ENCODE measurements around the gene GRIK2. TPM values are rescaled to one million over a fixed set of nuclear protein-coding genes. Genes with fewer than 3 reads are reported as not detected.
"Not testable (repeated sequence)": the region's sequence is repeated elsewhere in the genome, so short reads cannot be mapped to it uniquely, and the experiment has no call there.

Gene GRIK2
- total RNA-seq, 2 donors from 2014 or later: 7.7 to 12.1 TPM

DNA sequence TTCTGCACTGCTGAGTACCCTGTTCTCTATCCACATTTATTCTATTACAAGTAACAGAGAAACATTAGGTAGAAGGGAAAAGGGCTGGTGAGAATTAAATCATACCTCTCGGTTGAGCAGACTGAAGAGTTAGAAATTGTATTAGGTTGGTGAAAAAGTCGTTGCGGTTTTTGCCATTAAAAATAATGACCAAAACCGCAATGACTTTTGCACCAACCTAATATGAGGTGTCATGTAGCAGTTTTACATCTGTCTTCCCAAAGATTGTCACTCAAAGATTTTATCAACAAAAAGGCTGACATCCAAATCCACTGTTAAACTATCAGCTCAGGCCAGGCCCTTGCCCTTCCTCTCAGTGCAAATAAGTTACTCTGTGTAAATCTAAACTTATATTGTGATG lies 28.3 kb upstream of the GRIK2 start:
- Histone ChIP-seq H3K4me3 (no peak overlapping the region), H3K36me3 (no peaks in the 10 kb centered on the region), H3K27ac (no peak overlapping the region), H3K9me3 (no peaks in the 10 kb centered on the region), H3K4me1 (no peaks in the 10 kb centered on the region), H3K27me3 (no peaks in the 10 kb centered on the region)
- TF ChIP-seq, protein P1, sequence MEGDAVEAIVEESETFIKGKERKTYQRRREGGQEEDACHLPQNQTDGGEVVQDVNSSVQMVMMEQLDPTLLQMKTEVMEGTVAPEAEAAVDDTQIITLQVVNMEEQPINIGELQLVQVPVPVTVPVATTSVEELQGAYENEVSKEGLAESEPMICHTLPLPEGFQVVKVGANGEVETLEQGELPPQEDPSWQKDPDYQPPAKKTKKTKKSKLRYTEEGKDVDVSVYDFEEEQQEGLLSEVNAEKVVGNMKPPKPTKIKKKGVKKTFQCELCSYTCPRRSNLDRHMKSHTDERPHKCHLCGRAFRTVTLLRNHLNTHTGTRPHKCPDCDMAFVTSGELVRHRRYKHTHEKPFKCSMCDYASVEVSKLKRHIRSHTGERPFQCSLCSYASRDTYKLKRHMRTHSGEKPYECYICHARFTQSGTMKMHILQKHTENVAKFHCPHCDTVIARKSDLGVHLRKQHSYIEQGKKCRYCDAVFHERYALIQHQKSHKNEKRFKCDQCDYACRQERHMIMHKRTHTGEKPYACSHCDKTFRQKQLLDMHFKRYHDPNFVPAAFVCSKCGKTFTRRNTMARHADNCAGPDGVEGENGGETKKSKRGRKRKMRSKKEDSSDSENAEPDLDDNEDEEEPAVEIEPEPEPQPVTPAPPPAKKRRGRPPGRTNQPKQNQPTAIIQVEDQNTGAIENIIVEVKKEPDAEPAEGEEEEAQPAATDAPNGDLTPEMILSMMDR (IDR thresholded peaks at IDR 0.05): no peak
- DNase-seq (ENCODE audit: low spot score): no peak

DNA sequence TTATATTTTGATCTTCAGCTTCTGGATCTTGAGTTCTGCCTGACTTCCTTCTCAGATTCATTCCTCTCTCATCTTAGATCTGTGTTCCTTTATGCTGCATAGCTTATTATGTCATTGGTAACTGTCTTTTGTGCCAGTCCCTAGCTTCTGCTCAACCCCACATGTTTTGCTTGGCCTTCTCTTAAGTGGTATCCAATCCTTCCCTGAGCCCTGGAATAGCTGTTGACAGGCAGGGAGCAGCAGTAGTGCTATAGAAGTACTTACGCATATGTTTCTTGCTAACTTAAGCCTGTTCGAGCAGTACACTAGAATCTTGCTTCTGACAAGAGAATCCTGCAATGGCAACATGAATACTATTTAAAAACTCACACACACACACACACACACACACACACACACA lies 13.6 kb upstream of the GRIK2 start:
- no peak for DNase-seq (ENCODE audit: low spot score)
- Histone ChIP-seq H3K36me3 (no peaks in the 10 kb centered on the region), H3K27ac (no peak overlapping the region), H3K9me3 (no peaks in the 10 kb centered on the region), H3K4me1 (no peaks in the 10 kb centered on the region), H3K4me3 (no peak overlapping the region), H3K27me3 (no peaks in the 10 kb centered on the region)
- TF ChIP-seq, protein P1 (IDR thresholded peaks at IDR 0.05): no peak

- H3K36me3 ChIP-seq: no peaks in the 10 kb centered on the region
- H3K9me3 ChIP-seq: no peaks in the 10 kb centered on the region
- H3K27ac ChIP-seq: no peak overlapping the region
- DNase-seq (ENCODE audit: low spot score): no peak
- no peak overlapping the region for H3K4me3 ChIP-seq
- TF ChIP-seq, protein P1 (IDR thresholded peaks at IDR 0.05): no peak
- H3K4me1 ChIP-seq: no peaks in the 10 kb centered on the region
- H3K27me3 ChIP-seq: no peaks in the 10 kb centered on the region
Observed at GRCh38 chr6:101380897-101381630, 12.4 kb upstream of the GRIK2 start.

DNA sequence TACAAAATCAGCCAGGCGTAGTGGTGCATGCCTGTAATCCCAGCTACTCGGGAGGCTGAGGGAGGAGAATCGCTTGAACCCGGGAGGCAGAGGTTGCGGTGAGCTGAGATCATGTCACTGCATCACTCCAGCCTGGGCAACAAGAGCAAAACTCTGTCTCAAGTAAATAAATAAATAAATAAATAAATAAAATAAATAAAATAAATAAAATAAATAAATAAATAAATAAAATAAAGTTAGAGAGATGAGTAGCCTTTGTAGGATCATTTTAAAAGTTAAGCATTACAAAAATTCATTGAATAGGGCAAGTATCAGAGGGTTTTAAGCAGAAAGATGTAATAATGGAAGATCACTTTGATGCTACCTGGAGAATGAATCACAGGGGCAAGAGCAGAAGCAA lies 9.8 kb upstream of the GRIK2 start:
- not testable (repeated sequence) for H3K27me3 ChIP-seq; H3K4me3 ChIP-seq; H3K36me3 ChIP-seq; DNase-seq (ENCODE audit: low spot score); H3K9me3 ChIP-seq; H3K4me1 ChIP-seq; H3K27ac ChIP-seq

GRCh38 chr6:101386982-101387381 lies 6.5 kb upstream of the GRIK2 start:
- DNase-seq (ENCODE audit: low spot score): no peak
- H3K4me3 ChIP-seq: no peak overlapping the region
- H3K4me1 ChIP-seq: no peaks in the 10 kb centered on the region
- no peaks in the 10 kb centered on the region for H3K36me3 ChIP-seq
- H3K9me3 ChIP-seq: no peaks in the 10 kb centered on the region
- no peaks in the 10 kb centered on the region for H3K27me3 ChIP-seq
- no peak overlapping the region for H3K27ac ChIP-seq
- TF ChIP-seq, protein P1 (IDR thresholded peaks at IDR 0.05): peak in 1 of 2 donors; percentile 34

DNA sequence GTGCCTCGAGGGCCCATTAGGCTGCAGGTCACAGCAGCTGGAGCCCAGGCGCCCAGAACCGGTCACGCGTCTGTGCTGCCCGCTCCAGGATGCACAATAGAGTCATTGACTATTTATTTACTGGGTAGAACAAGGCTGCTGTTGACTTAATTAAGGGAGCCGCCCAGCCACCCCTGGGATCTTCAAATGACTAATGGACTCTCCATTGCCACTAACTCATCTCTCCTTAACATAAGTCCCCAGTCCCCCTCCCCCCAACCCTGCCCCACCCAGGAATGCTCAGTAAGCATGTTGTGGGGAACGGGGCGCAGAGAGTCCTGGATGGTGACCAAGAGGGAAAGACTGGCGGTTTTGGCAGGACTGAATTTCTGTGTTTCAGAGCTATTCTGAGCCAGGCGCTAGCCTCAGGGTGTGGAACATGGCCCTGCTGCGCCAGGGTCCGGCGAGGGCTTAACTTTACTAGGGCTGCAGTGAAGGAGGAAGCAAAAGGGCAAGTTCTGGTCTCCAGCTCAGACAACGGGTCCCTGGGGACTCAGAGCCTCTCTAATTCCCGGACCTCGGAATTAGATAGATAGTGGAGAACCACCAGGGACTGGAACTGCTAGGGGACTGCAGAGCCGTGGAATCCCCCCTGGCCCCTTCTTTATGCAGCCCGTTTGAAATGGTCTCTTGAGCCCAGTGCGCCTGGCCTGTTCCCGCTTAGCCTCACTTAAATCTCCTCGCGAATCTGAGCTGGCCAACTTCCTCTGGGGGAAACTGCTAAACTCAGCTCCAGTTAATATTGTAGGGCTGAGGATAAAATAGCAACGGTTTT lies 1.5 kb upstream of the GRIK2 start:
- peak overlapping the region; percentile 59 to 60 for H3K4me3 ChIP-seq
- H3K27ac ChIP-seq: no peak overlapping the region
- H3K36me3 ChIP-seq: no peaks in the 10 kb centered on the region
- peaks cover 0 to 9% of the 10 kb centered on the region in 2 donors for H3K4me1 ChIP-seq
- DNase-seq (ENCODE audit: low spot score): no peak
- no peaks in the 10 kb centered on the region for H3K9me3 ChIP-seq
- TF ChIP-seq, protein P1 (IDR thresholded peaks at IDR 0.05): no peak
- H3K27me3 ChIP-seq: no peaks in the 10 kb centered on the region

Measured in right atrium auricular region (tissue), 2 donors.